GM12878 (cell line): ENCODE measurements around the gene PLA2G6. TPM values are rescaled to one million over a fixed set of nuclear protein-coding genes. Genes with fewer than 3 reads are reported as not detected.

Experiments
- ATAC-seq: fragments of 200-7000 bp; cut with Tn5 transposase; 3 replicates; pipeline ENCODE4 v1.9.1; 2020; ENCODE audit warnings: mild to moderate bottlenecking, moderate library complexity
- BruUV-seq: library from RNA; stranded (reverse); fragments of 400-500 nt; replicated peaks from 2 replicates; lab custom pipeline; 2021; lab: Mats Ljungman, UMichigan
- CTCF ChIA-PET: fragments of 300-600 bp; sonication (Branson Sonifier 250); formaldehyde crosslinking; extraction: SDS; loops from one replicate; lab custom pipeline; 2021; ENCODE audit warnings: inconsistent platforms; lab: Yijun Ruan, JAX
- POLR2A ChIA-PET: fragments of 350-600 bp; formaldehyde crosslinking; extraction: SDS; loops from one replicate; lab custom pipeline; 2021; ENCODE audit warnings: inconsistent platforms; lab: Charles Lee
- RAD21 ChIA-PET: fragments of 300-600 bp; sonication (Branson Sonifier 250); formaldehyde crosslinking; loops from one replicate; lab custom pipeline; 2023; ENCODE audit warnings: antibody characterized with exemption; ENCODE audit not compliant: unreplicated experiment; lab: Charles Lee
- SMC1A ChIA-PET: fragments of 300-600 bp; sonication (Branson Sonifier 250); formaldehyde crosslinking; loops from one replicate; lab custom pipeline; 2023; ENCODE audit not compliant: unreplicated experiment, uncharacterized antibody; lab: Charles Lee
- DNase-seq: peaks from one replicate; pipeline ENCODE4 v3.0.0-alpha.2; 2011; ENCODE audit warnings: low read depth, low spot score
- FAIRE-seq: peaks from 3 replicates; lab custom pipeline; 2011; peaks lifted over from hg19 to GRCh38; lab: Jason Lieb, UNC
- H2AFZ ChIP-seq: 2 replicates; pipeline ENCODE4 v1.6.0; 2011; ENCODE audit warnings: low read depth, low read length, control low read depth; ENCODE audit not compliant: control insufficient read depth
- H3K27ac ChIP-seq: 2 replicates; pipeline ENCODE4 v1.5.1; 2011; ENCODE audit warnings: control low read depth; ENCODE audit not compliant: control insufficient read depth, insufficient read depth
- H3K27me3 ChIP-seq, 2 experiments: replicated peaks in 1 of 2; 2 replicates each; pipeline versions ENCODE4 v1.6.0 to v1.6.1; 2011; ENCODE audit warnings: low read length in 1 of 2; ENCODE audit not compliant: control insufficient read depth in 2 of 2, insufficient read depth in 2 of 2
- H3K36me3 ChIP-seq, 2 experiments: 2 replicates each; pipeline ENCODE4 v1.5.1; 2011; ENCODE audit warnings: low read length in 1 of 2; ENCODE audit not compliant: control insufficient read depth in 2 of 2, insufficient read depth in 2 of 2
- H3K4me1 ChIP-seq: 2 replicates; pipeline ENCODE4 v1.6.1; 2011; ENCODE audit warnings: mild to moderate bottlenecking, low read length, moderate library complexity, mixed read lengths; ENCODE audit not compliant: control insufficient read depth, insufficient read depth
- H3K4me2 ChIP-seq: 2 replicates; pipeline ENCODE4 v1.6.0; 2011; ENCODE audit warnings: control low read depth; ENCODE audit not compliant: control insufficient read depth, insufficient read depth
- H3K4me3 ChIP-seq: fragments of 200-600 bp; sonication (generic); 2 replicates; pipeline ENCODE4 v1.5.1; 2016
- H3K79me2 ChIP-seq: 2 replicates; pipeline ENCODE4 v1.6.0; 2011; ENCODE audit warnings: low read length; ENCODE audit not compliant: control insufficient read depth, insufficient read depth
- H3K9ac ChIP-seq: 2 replicates; pipeline ENCODE4 v1.8.0; 2011; ENCODE audit warnings: low read length, control low read depth, mixed read lengths; ENCODE audit not compliant: control insufficient read depth, insufficient read depth
- H3K9me3 ChIP-seq: replicated peaks from 3 replicates; pipeline ENCODE4 v1.5.1; 2011; ENCODE audit warnings: mild to moderate bottlenecking, low read length; ENCODE audit not compliant: control insufficient read depth, insufficient read depth
- H4K20me1 ChIP-seq: 2 replicates; pipeline ENCODE4 v1.6.0; 2011; ENCODE audit not compliant: control insufficient read depth, insufficient read depth
- CEBPB ChIP-seq, 2 experiments: fragments of 150-350 bp in 1 of 2; IDR thresholded peaks; 2 replicates each; pipeline ENCODE4 v1.6.1; 2012 to 2014; ENCODE audit warnings: low read depth in 2 of 2, low read length in 2 of 2, borderline replicate concordance in 1 of 2, inconsistent platforms in 1 of 2
- CHD4 ChIP-seq: fragments of 200-600 bp; sonication (generic); IDR thresholded peaks from 2 replicates; pipeline ENCODE4 v1.6.1; 2016; ENCODE audit warnings: mild to moderate bottlenecking
- CREB1 ChIP-seq: IDR thresholded peaks from 2 replicates; pipeline ENCODE4 v1.6.1; 2012; ENCODE audit warnings: low read depth, mild to moderate bottlenecking, inconsistent platforms
- HDAC6 ChIP-seq: fragments of 200-600 bp; sonication (generic); IDR thresholded peaks from one replicate; pipeline ENCODE4 v1.8.0; 2017; ENCODE audit warnings: antibody characterized with exemption; ENCODE audit not compliant: unreplicated experiment
- WGBS: methylation state at CpG from one replicate; pipeline ENCODE4 v1.1.6; 2016; ENCODE audit warnings: low lambda C conversion rate; ENCODE audit not compliant: insufficient replicate concordance, insufficient coverage; ENCODE audit errors: missing lambda C conversion rate; 5-methylcytosine and 5-hydroxymethylcytosine counted together
- in situ Hi-C: fragments of 300-500 bp; cut with MboI; formaldehyde crosslinking; loops from 9 replicates; pipeline ENCODE4 v1.14.3; 2018; ENCODE audit warnings: mixed read lengths
- intact Hi-C: fragments of 100-400 bp; cut with micrococcal nuclease; formaldehyde crosslinking; loops from one replicate; pipeline ENCODE4 v1.14.2; 2022; ENCODE audit not compliant: unreplicated experiment
- polyA plus RNA-seq, 11 experiments: library from polyadenylated mRNA; depleted of rRNA in 4 of 11; unstranded in 6 of 11; stranded (reverse) in 5 of 11; fragments of >200 nt; fragmentation: Nextera tagmentation in 4 of 11; fragmentation: Illumina TruSeq in 1 of 11; extraction: Ambion mirVana in 4 of 11; extraction: Trizol in 1 of 11; gene quantifications; 1 replicate in 1 of 11; 2 replicates in 10 of 11; pipeline versions ENCODE4 v1.2.1 to v1.2.3, GENCODE V29; 2011 to 2016; ENCODE audit warnings: inconsistent platforms in 2 of 11, missing spikeins in 2 of 11, low read depth in 1 of 11
- total RNA-seq, 4 experiments: library from RNA; depleted of rRNA in 3 of 4; stranded (reverse); fragments of >200 nt in 3 of 4; fragmentation: Illumina TruSeq in 1 of 4; extraction: Trizol in 1 of 4; gene quantifications; 2 replicates each; pipeline versions ENCODE4 v1.2.1 to v1.2.3, GENCODE V29; 2013 to 2021
- TF ChIP-seq, protein P1 (sequence below), 3 experiments: IDR thresholded peaks in 2 of 3; conservative IDR thresholded peaks in 1 of 3; 2 replicates each; pipeline ENCODE4 v1.5.1; 2011; ENCODE audit warnings: low read depth in 3 of 3, low read length in 3 of 3, mild to moderate bottlenecking in 3 of 3, control low read depth in 2 of 3, moderate library complexity in 2 of 3, inconsistent platforms in 1 of 3, mixed read lengths in 1 of 3; ENCODE audit not compliant: control insufficient read depth in 2 of 3, insufficient read depth in 1 of 3; ENCODE audit errors: extremely low read depth in 1 of 3

PLA2G6 gene
- total and polyA plus RNA-seq, 10 of the 15 experiments (the other 5 are each of a cell fraction or from before 2014, with no cell fraction given) = 0.15 to 42.2 (median 15.8) TPM

DNA sequence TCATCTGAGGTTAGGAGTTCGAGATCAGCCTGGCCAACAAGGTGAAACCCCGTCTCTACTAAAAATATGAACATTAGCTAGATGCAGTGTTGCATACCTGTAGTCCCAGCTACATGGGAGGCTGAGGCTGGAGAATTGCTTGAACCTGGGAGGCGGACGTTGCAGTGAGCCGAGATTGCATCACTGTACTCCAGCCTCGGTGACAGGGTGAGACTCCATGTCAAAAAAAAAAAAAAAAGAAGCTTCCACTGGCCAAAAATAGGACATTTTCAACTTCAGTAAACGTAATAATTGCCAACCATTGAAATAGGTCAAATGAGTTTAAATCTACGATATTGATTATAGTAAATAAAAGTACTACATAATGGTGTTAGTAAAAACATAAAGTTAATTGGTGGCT, 78.0 kb downstream of the PLA2G6 start:
- DNase-seq (no peak), FAIRE-seq (no peak), ATAC-seq (no peak)
- intact Hi-C loops = loop anchor here (5.0 kb wide), 1 partner anchor 51 kb away; no protein-coding TSS in a partner anchor
- ChIA-PET CTCF (interaction anchor here (0.8 to 4.5 kb wide), 3 partner anchors 51 to 98 kb away, joined by 3 to 34 read pairs (median 5); partner anchors contain the start of gene MAFF), SMC1A (interaction anchor here (0.9 kb wide), 1 partner anchor 49 kb away, joined by 3 read pairs; no protein-coding TSS in a partner anchor), POLR2A (interaction anchor here (0.7 kb wide), 1 partner anchor 122 kb away, joined by 5 read pairs; no protein-coding TSS in a partner anchor), RAD21 (interaction anchor here (1.6 kb wide), 1 partner anchor 52 kb away, joined by 7 read pairs; no protein-coding TSS in a partner anchor)
- no peak for TF ChIP-seq CHD4
- TF ChIP-seq HDAC6 = no peak
- TF ChIP-seq CEBPB (IDR thresholded peaks at IDR 0.05; ENCODE audit: borderline replicate concordance in 1 of 2, low read depth in 2 of 2, low read length in 2 of 2) = no peak
- TF ChIP-seq CREB1 = no peak
- TF ChIP-seq, protein P1, sequence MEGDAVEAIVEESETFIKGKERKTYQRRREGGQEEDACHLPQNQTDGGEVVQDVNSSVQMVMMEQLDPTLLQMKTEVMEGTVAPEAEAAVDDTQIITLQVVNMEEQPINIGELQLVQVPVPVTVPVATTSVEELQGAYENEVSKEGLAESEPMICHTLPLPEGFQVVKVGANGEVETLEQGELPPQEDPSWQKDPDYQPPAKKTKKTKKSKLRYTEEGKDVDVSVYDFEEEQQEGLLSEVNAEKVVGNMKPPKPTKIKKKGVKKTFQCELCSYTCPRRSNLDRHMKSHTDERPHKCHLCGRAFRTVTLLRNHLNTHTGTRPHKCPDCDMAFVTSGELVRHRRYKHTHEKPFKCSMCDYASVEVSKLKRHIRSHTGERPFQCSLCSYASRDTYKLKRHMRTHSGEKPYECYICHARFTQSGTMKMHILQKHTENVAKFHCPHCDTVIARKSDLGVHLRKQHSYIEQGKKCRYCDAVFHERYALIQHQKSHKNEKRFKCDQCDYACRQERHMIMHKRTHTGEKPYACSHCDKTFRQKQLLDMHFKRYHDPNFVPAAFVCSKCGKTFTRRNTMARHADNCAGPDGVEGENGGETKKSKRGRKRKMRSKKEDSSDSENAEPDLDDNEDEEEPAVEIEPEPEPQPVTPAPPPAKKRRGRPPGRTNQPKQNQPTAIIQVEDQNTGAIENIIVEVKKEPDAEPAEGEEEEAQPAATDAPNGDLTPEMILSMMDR (IDR thresholded peaks at IDR 0.05 in 2 of 3, conservative IDR thresholded peaks at IDR 0.05 in 1 of 3; ENCODE audit: control insufficient read depth in 2 of 3, extremely low read depth in 1 of 3, insufficient read depth in 1 of 3, low read depth in 3 of 3, low read length in 3 of 3) = no peak
- Histone ChIP-seq H4K20me1 (no peaks in the 10 kb centered on the region), H3K9me3 (no peaks in the 10 kb centered on the region), H3K4me3 (no peak overlapping the region), H3K4me2 (no peak overlapping the region), H3K27me3 (no peaks in the 10 kb centered on the region), H3K9ac (no peak overlapping the region), H2AFZ (no peak overlapping the region), H3K27ac (no peak overlapping the region), H3K4me1 (no peaks in the 10 kb centered on the region), H3K79me2 (no peaks in the 10 kb centered on the region), H3K36me3 (no peaks in the 10 kb centered on the region)
- 50% methylated on average over 8 of the region's 8 CpGs for WGBS
- in situ Hi-C loops = no loop called here
- BruUV-seq = no TSS peak
